Measurements from ENCODE around the gene CENPP. TPM values are rescaled to one million over a fixed set of nuclear protein-coding genes. Genes with fewer than 3 reads are reported as not detected.

Gene CENPP
- total RNA-seq, 4 donors from 2014 or later, result 14.1 to 39.5 (median 19.2) TPM

DNA sequence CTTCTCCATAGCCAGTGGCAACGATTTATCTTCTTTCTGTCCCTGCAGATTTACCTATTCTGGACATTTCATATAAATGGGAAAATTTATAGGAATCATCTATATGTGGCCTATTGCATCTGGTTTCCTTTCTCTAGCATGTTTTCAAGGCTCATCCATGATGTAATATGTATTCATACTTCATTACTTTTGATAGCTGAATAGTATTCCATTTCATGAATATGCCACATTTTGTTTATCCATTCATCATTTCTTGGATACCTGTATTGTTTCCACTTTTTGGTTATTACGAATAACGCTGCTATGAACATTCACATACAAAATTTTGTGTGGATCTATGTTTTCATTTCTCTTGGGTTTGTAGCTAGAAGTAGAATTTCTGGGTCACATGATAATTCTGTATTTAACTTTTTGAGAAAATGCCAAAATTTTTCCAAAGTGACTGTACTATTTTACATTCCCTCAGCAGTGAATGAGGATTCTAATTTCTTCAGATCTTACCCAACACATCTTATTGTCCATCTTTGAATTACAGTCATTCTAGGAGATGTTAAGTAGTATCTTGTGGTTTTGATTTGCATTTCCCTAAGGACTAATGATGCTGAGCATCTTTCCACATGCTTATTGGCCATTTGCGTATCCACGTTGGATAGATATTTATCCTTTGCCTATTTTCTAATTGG is 35.9 kb upstream of the CENPP start:
- Histone ChIP-seq H3K4me3 (no peak overlapping the region), H3K27me3 (no peaks in the 10 kb centered on the region), H3K27ac (no peak overlapping the region), H3K9me3 (no peaks in the 10 kb centered on the region), H3K4me1 (peaks cover 26% of the 10 kb centered on the region), H3K36me3 (peaks cover 35% of the 10 kb centered on the region)
- TF ChIP-seq POLR2A (IDR thresholded peaks at IDR 0.05), result no peak
- no peak for TF ChIP-seq POLR2AphosphoS5 (IDR thresholded peaks at IDR 0.05)
- TF ChIP-seq EP300 (IDR thresholded peaks at IDR 0.05), result no peak
- TF ChIP-seq, protein P1, sequence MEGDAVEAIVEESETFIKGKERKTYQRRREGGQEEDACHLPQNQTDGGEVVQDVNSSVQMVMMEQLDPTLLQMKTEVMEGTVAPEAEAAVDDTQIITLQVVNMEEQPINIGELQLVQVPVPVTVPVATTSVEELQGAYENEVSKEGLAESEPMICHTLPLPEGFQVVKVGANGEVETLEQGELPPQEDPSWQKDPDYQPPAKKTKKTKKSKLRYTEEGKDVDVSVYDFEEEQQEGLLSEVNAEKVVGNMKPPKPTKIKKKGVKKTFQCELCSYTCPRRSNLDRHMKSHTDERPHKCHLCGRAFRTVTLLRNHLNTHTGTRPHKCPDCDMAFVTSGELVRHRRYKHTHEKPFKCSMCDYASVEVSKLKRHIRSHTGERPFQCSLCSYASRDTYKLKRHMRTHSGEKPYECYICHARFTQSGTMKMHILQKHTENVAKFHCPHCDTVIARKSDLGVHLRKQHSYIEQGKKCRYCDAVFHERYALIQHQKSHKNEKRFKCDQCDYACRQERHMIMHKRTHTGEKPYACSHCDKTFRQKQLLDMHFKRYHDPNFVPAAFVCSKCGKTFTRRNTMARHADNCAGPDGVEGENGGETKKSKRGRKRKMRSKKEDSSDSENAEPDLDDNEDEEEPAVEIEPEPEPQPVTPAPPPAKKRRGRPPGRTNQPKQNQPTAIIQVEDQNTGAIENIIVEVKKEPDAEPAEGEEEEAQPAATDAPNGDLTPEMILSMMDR (IDR thresholded peaks at IDR 0.05), result no peak
- WGBS, result 93% methylated on average over 5 of the region's 5 CpGs
- DNase-seq (ENCODE audit: low spot score in 2 of 2), result no peak

DNA sequence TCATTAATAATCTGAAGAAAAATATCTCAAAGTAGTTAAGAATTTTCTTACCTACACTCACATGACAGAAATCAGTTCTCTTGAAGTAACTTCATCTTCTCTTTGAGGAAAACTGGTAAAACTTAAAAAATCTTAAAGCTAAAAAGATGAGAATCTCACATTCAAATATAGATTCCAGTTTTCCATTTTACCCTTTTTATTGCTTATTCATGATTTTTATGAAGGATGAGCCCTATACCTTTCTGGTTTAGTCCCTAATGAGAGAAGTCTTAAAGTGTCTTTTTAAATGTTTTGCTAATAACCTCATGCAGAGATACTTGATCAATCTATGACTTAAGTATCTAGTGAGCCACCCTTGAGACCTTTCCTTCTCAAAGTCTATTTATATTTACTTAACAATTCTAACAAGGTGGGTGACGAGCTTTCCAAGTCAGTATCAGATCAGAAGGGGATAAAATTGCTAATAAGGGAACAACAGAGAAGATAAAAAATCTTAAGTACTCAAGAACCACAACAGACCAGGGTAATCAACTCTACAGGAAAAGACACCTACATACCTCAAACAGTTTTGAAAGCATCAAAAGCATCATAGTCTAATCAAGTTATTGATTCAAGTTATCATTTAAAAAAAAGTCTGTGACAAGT is 34.8 kb upstream of the CENPP start:
- Histone ChIP-seq H3K4me1 (peaks cover 35% of the 10 kb centered on the region), H3K36me3 (peaks cover 25% of the 10 kb centered on the region), H3K27me3 (no peaks in the 10 kb centered on the region), H3K9me3 (no peaks in the 10 kb centered on the region), H3K4me3 (no peak overlapping the region), H3K27ac (no peak overlapping the region)
- DNase-seq (ENCODE audit: low spot score in 2 of 2), result no peak
- TF ChIP-seq POLR2A (IDR thresholded peaks at IDR 0.05) (no peak), POLR2AphosphoS5 (IDR thresholded peaks at IDR 0.05) (no peak), EP300 (IDR thresholded peaks at IDR 0.05) (no peak)
- TF ChIP-seq, protein P1 (IDR thresholded peaks at IDR 0.05), result no peak
- WGBS, result 79% methylated on average over 1 of the region's 1 CpG

DNA sequence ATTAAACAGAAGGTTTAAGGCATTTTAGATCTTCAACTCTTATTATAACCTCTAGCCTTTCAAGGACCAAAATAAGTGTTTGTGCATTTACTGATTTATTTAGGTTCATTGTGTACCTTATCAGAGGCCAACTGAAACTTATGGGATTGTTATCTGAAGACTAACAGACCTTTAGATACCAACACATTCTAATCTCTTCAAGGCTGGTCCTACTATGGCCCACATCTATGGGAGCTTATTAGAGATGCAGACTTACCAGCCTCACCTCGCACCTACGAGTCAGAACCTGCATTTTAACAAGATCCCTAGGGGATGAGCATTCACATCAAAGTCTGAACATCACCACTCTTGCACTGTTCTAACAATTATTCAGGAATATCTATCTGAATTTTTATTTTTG is 34.2 kb upstream of the CENPP start:
- no peak for DNase-seq (ENCODE audit: low spot score in 2 of 2)
- Histone ChIP-seq H3K9me3 (no peaks in the 10 kb centered on the region), H3K4me3 (no peak overlapping the region), H3K27me3 (no peaks in the 10 kb centered on the region), H3K36me3 (peaks cover 19% of the 10 kb centered on the region), H3K27ac (no peak overlapping the region), H3K4me1 (peaks cover 39% of the 10 kb centered on the region)
- TF ChIP-seq POLR2AphosphoS5 (IDR thresholded peaks at IDR 0.05) (no peak), POLR2A (IDR thresholded peaks at IDR 0.05) (no peak), EP300 (IDR thresholded peaks at IDR 0.05) (no peak)
- TF ChIP-seq, protein P1 (IDR thresholded peaks at IDR 0.05), result no peak
- 59% methylated on average over 2 of the region's 2 CpGs for WGBS

DNA sequence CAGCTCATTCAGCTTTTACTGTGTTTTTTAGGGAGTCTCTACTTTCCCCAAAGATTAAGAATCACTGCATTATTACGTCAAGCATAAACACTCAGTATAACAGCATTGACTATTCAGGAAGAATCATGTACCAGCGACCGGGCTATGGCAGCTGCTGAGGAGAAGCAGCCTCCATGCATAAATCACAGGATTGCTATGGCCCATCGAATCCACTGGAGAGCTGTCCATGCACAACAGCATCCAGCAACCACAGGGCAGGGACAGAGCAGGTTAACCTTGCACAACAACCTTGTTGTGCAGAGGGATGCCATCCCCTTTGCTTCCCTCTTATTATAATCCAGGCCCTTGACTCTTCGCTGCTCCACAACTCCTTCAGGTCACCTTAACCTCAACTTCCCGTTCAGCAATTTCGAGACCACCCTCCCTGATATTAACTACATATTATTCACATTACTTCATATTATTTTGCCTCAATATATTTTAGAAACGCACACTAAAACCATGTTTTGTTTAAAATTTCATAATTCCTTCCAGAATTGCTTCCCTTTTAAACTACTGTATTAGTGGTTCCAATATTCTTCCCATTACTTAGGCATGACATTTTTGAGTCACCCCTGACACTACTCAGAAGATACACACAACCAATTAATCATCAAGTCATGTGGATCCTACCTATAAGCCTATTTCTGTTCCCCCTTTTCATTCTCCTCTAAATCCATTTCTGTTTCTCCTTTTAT is 33.2 kb upstream of the CENPP start:
- peak overlapping the region; percentile 85 for H3K27ac ChIP-seq
- peak overlapping the region; percentile 81 for H3K4me3 ChIP-seq
- 39% methylated on average over 8 of the region's 8 CpGs for WGBS
- no peaks in the 10 kb centered on the region for H3K27me3 ChIP-seq
- peaks cover 39% of the 10 kb centered on the region for H3K4me1 ChIP-seq
- no peak for DNase-seq (ENCODE audit: low spot score in 2 of 2)
- TF ChIP-seq EP300 (IDR thresholded peaks at IDR 0.05), result no peak
- TF ChIP-seq POLR2AphosphoS5 (IDR thresholded peaks at IDR 0.05), result no peak
- TF ChIP-seq, protein P1 (IDR thresholded peaks at IDR 0.05), result no peak
- no peak for TF ChIP-seq POLR2A (IDR thresholded peaks at IDR 0.05)
- no peaks in the 10 kb centered on the region for H3K9me3 ChIP-seq
- peaks cover 20% of the 10 kb centered on the region for H3K36me3 ChIP-seq

DNA sequence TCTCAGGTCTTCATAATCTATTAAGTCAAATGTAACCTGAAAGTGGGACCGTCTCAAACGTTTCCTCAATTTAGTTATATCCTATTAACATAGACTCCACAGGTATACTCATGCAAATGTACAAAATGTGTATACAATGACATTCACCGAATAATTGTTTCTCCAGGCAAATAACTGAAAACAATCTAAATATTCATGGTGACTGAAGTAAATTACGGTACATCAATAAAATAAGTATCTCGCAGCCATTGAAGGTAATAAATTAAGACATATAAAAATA is 32.7 kb upstream of the CENPP start:
- Histone ChIP-seq H3K27ac (peak overlapping the region; percentile 85), H3K36me3 (peaks cover 22% of the 10 kb centered on the region), H3K27me3 (no peaks in the 10 kb centered on the region), H3K4me1 (peaks cover 39% of the 10 kb centered on the region), H3K9me3 (no peaks in the 10 kb centered on the region), H3K4me3 (peak overlapping the region; percentile 81)
- 2% methylated on average over 5 of the region's 5 CpGs for WGBS
- no peak for DNase-seq (ENCODE audit: low spot score in 2 of 2)
- no peak for TF ChIP-seq POLR2A (IDR thresholded peaks at IDR 0.05)
- TF ChIP-seq EP300 (IDR thresholded peaks at IDR 0.05), result no peak
- no peak for TF ChIP-seq POLR2AphosphoS5 (IDR thresholded peaks at IDR 0.05)
- TF ChIP-seq, protein P1 (IDR thresholded peaks at IDR 0.05), result no peak

Data from suprapubic skin (tissue), 4 donors.